ENCODE results near the gene CACNA1B.

- TF ChIP-seq CTCF (IDR thresholded peaks at IDR 0.05) (no peak), POLR2A (IDR thresholded peaks at IDR 0.05; ENCODE audit: low read length) (no peak), EP300 (IDR thresholded peaks at IDR 0.05) (no peak), MAZ (IDR thresholded peaks at IDR 0.05; ENCODE audit: borderline replicate concordance, low read depth, low read length) (no peak), NPAS2 (CRISPR knock-in tag; IDR thresholded peaks at IDR 0.05; ENCODE audit: borderline replicate concordance) (no peak), ZFP36 (IDR thresholded peaks at IDR 0.05; ENCODE audit: borderline replicate concordance, partially characterized antibody) (no peak)
Observed at GRCh38 chr9:138071292-138071691, 193.7 kb downstream of the CACNA1B start.
